GM20000 (cell line): ENCODE data around the gene HDAC4.

ENCODE experiments used
- DNase-seq: peaks from one replicate; pipeline ENCODE4 v3.0.0; 2012; ENCODE audit warnings: low spot score
- CTCF ChIP-seq: IDR thresholded peaks from 2 replicates; pipeline ENCODE4 v1.5.1; 2012; ENCODE audit warnings: mild to moderate bottlenecking, control low read depth; ENCODE audit errors: extremely low read depth, missing control alignments

The HDAC4 gene

GRCh38 chr2:239390546-239391285 lies 10.1 kb downstream of the HDAC4 start:
- no peak for TF ChIP-seq CTCF

GRCh38 chr2:239389414-239390329 lies 11.1 kb downstream of the HDAC4 start:
- TF ChIP-seq CTCF = no peak
- no peak for DNase-seq

More at GRCh38 chr2:239390546-239391285, 10.1 kb downstream of the HDAC4 start:
- no peak for DNase-seq

- no peak for TF ChIP-seq CTCF
- DNase-seq = no peak
Observed at GRCh38 chr2:239388236-239389151, 12.3 kb downstream of the HDAC4 start.

GRCh38 chr2:239387811-239388210 lies 13.0 kb downstream of the HDAC4 start:
- no peak for TF ChIP-seq CTCF
- DNase-seq = no peak

GRCh38 chr2:239386872-239387445 lies 13.9 kb downstream of the HDAC4 start:
- no peak for TF ChIP-seq CTCF
- no peak for DNase-seq

- DNase-seq = no peak
- TF ChIP-seq CTCF = no peak
Observed at GRCh38 chr2:239386001-239386670, 14.7 kb downstream of the HDAC4 start.
